K562 (cell line): Measurements from ENCODE around the gene FAM78A. TPM values are rescaled to one million over a fixed set of nuclear protein-coding genes. Genes with fewer than 3 reads are reported as not detected.

Source experiments
- ATAC-seq: fragments of 200-7000 bp; cut with Tn5 transposase; 3 replicates; pipeline ENCODE4 v1.9.1; 2020; ENCODE audit warnings: moderate library complexity
- BruUV-seq: library from RNA; stranded (reverse); fragments of 400-500 nt; replicated peaks from 2 replicates; lab custom pipeline; 2021; lab: Mats Ljungman, UMichigan
- CTCF ChIA-PET: fragments of 300-600 bp; formaldehyde crosslinking; extraction: SDS; loops from one replicate; lab custom pipeline; 2021; ENCODE audit warnings: low intra/inter-chr PET ratio; lab: Yijun Ruan, JAX
- POLR2A ChIA-PET: fragments of 300-600, 350-650 bp; sonication (Branson Sonifier 250); formaldehyde crosslinking; extraction: SDS; loops from one replicate; lab custom pipeline; 2021; ENCODE audit warnings: antibody characterized with exemption, inconsistent platforms; lab: Yijun Ruan, JAX
- DNase-seq, 4 experiments: peaks; one replicate each; pipeline versions ENCODE4 v3.0.0 to v3.0.0-alpha.2; 2011 to 2018; ENCODE audit warnings: low spot score in 3 of 4, mixed read lengths in 3 of 4; ENCODE audit errors: extremely low read depth in 1 of 4
- FAIRE-seq: peaks from 2 replicates; lab custom pipeline; 2011; peaks lifted over from hg19 to GRCh38; lab: Jason Lieb, UNC
- H2AFZ ChIP-seq: 2 replicates; pipeline ENCODE4 v1.6.0; 2011; ENCODE audit warnings: low read depth, low read length, control low read depth, inconsistent platforms
- H3K27ac ChIP-seq: fragments of 200-600 bp; 3 replicates; pipeline ENCODE4 v1.8.0; 2011; ENCODE audit warnings: low read depth, mild to moderate bottlenecking, control low read depth, inconsistent platforms, low read length, moderate library complexity, mixed read lengths; ENCODE audit errors: extremely low read depth
- H3K27me3 ChIP-seq, 2 experiments: fragments of 300-600 bp in 1 of 2; 2 replicates in 1 of 2; 3 replicates in 1 of 2; pipeline versions ENCODE4 v1.6.0 to v1.8.0; 2011; ENCODE audit warnings: inconsistent platforms in 2 of 2, low read length in 2 of 2, mild to moderate bottlenecking in 1 of 2, mixed read lengths in 1 of 2, moderate library complexity in 1 of 2; ENCODE audit not compliant: control insufficient read depth in 2 of 2, insufficient read depth in 2 of 2
- H3K36me3 ChIP-seq: fragments of 300-600 bp; 3 replicates; pipeline ENCODE4 v1.8.0; 2011; ENCODE audit warnings: mild to moderate bottlenecking, low read length, inconsistent platforms; ENCODE audit not compliant: control insufficient read depth, insufficient read depth
- H3K4me1 ChIP-seq, 2 experiments: fragments of 200-600 bp in 1 of 2; replicated peaks in 1 of 2; 2 replicates in 1 of 2; 3 replicates in 1 of 2; pipeline versions ENCODE4 v1.5.1 to v1.8.0; 2011; ENCODE audit warnings: inconsistent platforms in 2 of 2, low read length in 2 of 2, mild to moderate bottlenecking in 1 of 2, mixed read lengths in 1 of 2, moderate library complexity in 1 of 2; ENCODE audit not compliant: control insufficient read depth in 2 of 2, insufficient read depth in 2 of 2
- H3K4me2 ChIP-seq: 2 replicates; pipeline ENCODE4 v1.6.1; 2011; ENCODE audit warnings: low read length, control low read depth, inconsistent platforms, mixed read lengths; ENCODE audit not compliant: insufficient read depth
- H3K4me3 ChIP-seq: fragments of 200-600 bp; sonication (generic), shearing (Covaris generic); 2 replicates; pipeline ENCODE4 v1.5.1; 2016; ENCODE audit warnings: control low read depth, inconsistent platforms
- H3K79me2 ChIP-seq: fragments of 200-600 bp; 3 replicates; pipeline ENCODE4 v1.8.0; 2011; ENCODE audit warnings: low read length, inconsistent platforms; ENCODE audit not compliant: control insufficient read depth, insufficient read depth
- H3K9ac ChIP-seq, 2 experiments: 2 replicates each; pipeline versions ENCODE4 v1.6.0 to v1.6.1; 2011; ENCODE audit warnings: low read depth in 2 of 2, low read length in 2 of 2, control low read depth in 1 of 2, inconsistent platforms in 1 of 2, mild to moderate bottlenecking in 1 of 2, mixed read lengths in 1 of 2; ENCODE audit not compliant: insufficient read depth in 1 of 2
- H3K9me1 ChIP-seq: one replicate; pipeline ENCODE4 v1.6.0; 2011; ENCODE audit warnings: inconsistent platforms, mild to moderate bottlenecking, low read length, moderate library complexity; ENCODE audit not compliant: control insufficient read depth, insufficient read depth
- H3K9me3 ChIP-seq: replicated peaks from 2 replicates; pipeline ENCODE4 v1.5.1; 2011; ENCODE audit warnings: low read depth, low read length, inconsistent platforms; ENCODE audit not compliant: control insufficient read depth, insufficient read depth
- H4K20me1 ChIP-seq: replicated peaks from 2 replicates; pipeline ENCODE4 v1.6.1; 2011; ENCODE audit warnings: low read length, inconsistent platforms, mixed read lengths; ENCODE audit not compliant: control insufficient read depth, insufficient read depth
- ERF ChIP-seq: fragments of 450-650 bp; formaldehyde crosslinking; IDR thresholded peaks from 2 replicates; pipeline ENCODE4 v1.4.0; 2020; ENCODE audit warnings: mild to moderate bottlenecking, mixed read lengths
- ZNF76 ChIP-seq: fragments of 250-450 bp; sonication (Bioruptor Pico); IDR thresholded peaks from 2 replicates; pipeline ENCODE4 v1.4.0; 2020; ENCODE audit warnings: mild to moderate bottlenecking, moderate library complexity, borderline replicate concordance
- ZNF778 ChIP-seq: fragments of 450-650 bp; formaldehyde crosslinking; IDR thresholded peaks from 2 replicates; pipeline ENCODE4 v1.4.0; 2020; ENCODE audit warnings: mild to moderate bottlenecking, moderate library complexity
- WGBS: fragments of 100-300 bp; shearing (Covaris generic); methylation state at CpG from one replicate; pipeline ENCODE4 v1.1.6; 2016; ENCODE audit warnings: low coverage, mixed read lengths; ENCODE audit not compliant: insufficient coverage; ENCODE audit errors: missing lambda C conversion rate; 5-methylcytosine and 5-hydroxymethylcytosine counted together
- in situ Hi-C: fragments of 300-500 bp; cut with MboI; formaldehyde crosslinking; loops from 4 replicates; pipeline ENCODE4 v1.15.0; 2018; ENCODE audit warnings: inconsistent platforms, mixed read lengths
- intact Hi-C: fragments of 100-400 bp; cut with micrococcal nuclease; formaldehyde crosslinking; loops from 2 replicates; pipeline ENCODE4 v1.14.2; 2022
- polyA plus RNA-seq, 8 experiments: library from polyadenylated mRNA; depleted of rRNA in 4 of 8; stranded (reverse) in 5 of 8; unstranded in 3 of 8; fragments of >200 nt; fragmentation: Nextera tagmentation in 2 of 8; fragmentation: Illumina TruSeq in 1 of 8; extraction: Ambion mirVana in 2 of 8; extraction: Trizol in 1 of 8; gene quantifications; 2 replicates each; pipeline versions ENCODE4 v1.2.1 to v1.2.3, GENCODE V29; 2011 to 2014; ENCODE audit warnings: inconsistent platforms in 1 of 8, missing spikeins in 1 of 8
- total RNA-seq, 7 experiments: library from RNA; depleted of rRNA in 6 of 7; stranded (reverse); fragments of >200 nt in 6 of 7; fragmentation: Illumina TruSeq in 2 of 7; extraction: Trizol in 2 of 7; gene quantifications; 2 replicates each; pipeline versions ENCODE4 v1.2.1 to v1.2.3, GENCODE V29; 2011 to 2021; ENCODE audit warnings: low replicate concordance in 1 of 7
- TF ChIP-seq, protein P1 (sequence below): fragments of 250-450 bp; sonication (Bioruptor Pico); IDR thresholded peaks from 2 replicates; pipeline ENCODE4 v1.8.0; 2022; ENCODE audit warnings: inconsistent platforms, mild to moderate bottlenecking, moderate library complexity, borderline replicate concordance
- TF ChIP-seq, protein P2 (sequence below): IDR thresholded peaks from 3 replicates; pipeline ENCODE4 v1.6.1; 2011; ENCODE audit warnings: borderline replicate concordance, mild to moderate bottlenecking; ENCODE audit not compliant: insufficient read length, insufficient read depth

Gene FAM78A
- total and polyA plus RNA-seq, 9 of the 15 experiments (the other 6 are each of a cell fraction or from before 2014, with no cell fraction given), result 0.56 to 103 (median 55.2) TPM

DNA sequence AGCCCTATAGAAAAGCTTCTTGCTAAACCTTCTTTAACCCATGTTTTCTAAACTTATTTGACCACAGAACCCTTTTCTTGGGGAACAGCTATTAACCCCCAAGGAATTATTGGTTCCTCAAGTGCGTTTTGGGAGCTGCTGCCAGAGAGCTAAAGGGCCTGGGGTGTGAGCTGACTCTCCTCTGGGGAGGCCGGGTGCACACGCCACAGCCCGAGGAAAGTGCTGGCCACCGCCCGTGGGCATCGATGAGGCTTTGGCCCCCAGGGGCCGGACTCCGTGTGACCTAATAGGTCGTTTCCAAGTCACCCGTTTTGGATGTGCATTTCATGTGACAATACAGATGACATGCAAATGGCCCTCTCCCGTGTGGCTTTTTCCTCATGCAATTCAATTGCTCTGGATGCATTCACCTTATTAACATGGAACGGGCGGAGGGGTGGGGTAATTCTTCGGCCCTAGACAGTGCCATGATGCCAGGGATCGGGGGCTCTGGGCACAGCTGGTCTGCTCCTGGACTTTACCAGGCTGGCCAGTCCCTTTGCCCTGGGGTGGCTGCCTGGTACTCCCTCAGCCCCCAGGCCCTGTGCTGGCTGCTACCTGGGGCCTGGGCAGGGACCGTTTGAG is 32.7 kb upstream of the FAM78A start:
- BruUV-seq, result no TSS peak
- no peaks in the 10 kb centered on the region for H3K9me1 ChIP-seq
- no peak overlapping the region for H2AFZ ChIP-seq
- intact Hi-C loops (loop anchor here (10.0 kb wide), 1 partner anchor 1056 kb away; no protein-coding TSS in a partner anchor), in situ Hi-C loops (loop anchor here (25.0 kb wide), 1 partner anchor 597 kb away; no protein-coding TSS in a partner anchor)
- POLR2A ChIA-PET, result interaction anchor here (0.9 kb wide), 1 partner anchor 8 kb away, joined by 3 read pairs; no protein-coding TSS in a partner anchor
- no peak for FAIRE-seq
- H3K36me3 ChIP-seq, result no peaks in the 10 kb centered on the region
- CTCF ChIA-PET, result no interaction called here
- H3K4me1 ChIP-seq, result peaks cover 18 to 53% of the 10 kb centered on the region in 2 experiments
- DNase-seq, result no peak
- no peak overlapping the region for H3K4me2 ChIP-seq
- no peaks in the 10 kb centered on the region for H3K27me3 ChIP-seq
- H3K9me3 ChIP-seq, result no peaks in the 10 kb centered on the region
- 49% methylated on average over 16 of the region's 17 CpGs for WGBS
- H3K79me2 ChIP-seq, result no peaks in the 10 kb centered on the region
- H3K9ac ChIP-seq, result no peak overlapping the region; a peak in 1 of 4 replicates
- H3K4me3 ChIP-seq, result no peak overlapping the region
- TF ChIP-seq ZNF778 (CRISPR knock-in tag) (no peak), ERF (CRISPR knock-in tag) (no peak), ZNF76 (CRISPR knock-in tag) (no peak)
- TF ChIP-seq, protein P1, sequence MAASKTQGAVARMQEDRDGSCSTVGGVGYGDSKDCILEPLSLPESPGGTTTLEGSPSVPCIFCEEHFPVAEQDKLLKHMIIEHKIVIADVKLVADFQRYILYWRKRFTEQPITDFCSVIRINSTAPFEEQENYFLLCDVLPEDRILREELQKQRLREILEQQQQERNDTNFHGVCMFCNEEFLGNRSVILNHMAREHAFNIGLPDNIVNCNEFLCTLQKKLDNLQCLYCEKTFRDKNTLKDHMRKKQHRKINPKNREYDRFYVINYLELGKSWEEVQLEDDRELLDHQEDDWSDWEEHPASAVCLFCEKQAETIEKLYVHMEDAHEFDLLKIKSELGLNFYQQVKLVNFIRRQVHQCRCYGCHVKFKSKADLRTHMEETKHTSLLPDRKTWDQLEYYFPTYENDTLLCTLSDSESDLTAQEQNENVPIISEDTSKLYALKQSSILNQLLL (CRISPR knock-in tag), result no peak
- TF ChIP-seq, protein P2, sequence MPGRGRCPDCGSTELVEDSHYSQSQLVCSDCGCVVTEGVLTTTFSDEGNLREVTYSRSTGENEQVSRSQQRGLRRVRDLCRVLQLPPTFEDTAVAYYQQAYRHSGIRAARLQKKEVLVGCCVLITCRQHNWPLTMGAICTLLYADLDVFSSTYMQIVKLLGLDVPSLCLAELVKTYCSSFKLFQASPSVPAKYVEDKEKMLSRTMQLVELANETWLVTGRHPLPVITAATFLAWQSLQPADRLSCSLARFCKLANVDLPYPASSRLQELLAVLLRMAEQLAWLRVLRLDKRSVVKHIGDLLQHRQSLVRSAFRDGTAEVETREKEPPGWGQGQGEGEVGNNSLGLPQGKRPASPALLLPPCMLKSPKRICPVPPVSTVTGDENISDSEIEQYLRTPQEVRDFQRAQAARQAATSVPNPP, result no peak
- no peaks in the 10 kb centered on the region for H4K20me1 ChIP-seq
- no peak for ATAC-seq
- no peak overlapping the region for H3K27ac ChIP-seq
